CD4-positive, alpha-beta memory T cell (primary cell): ENCODE data around the gene PAQR7. TPM values are rescaled to one million over a fixed set of nuclear protein-coding genes. Genes with fewer than 3 reads are reported as not detected.

Source experiments
- CTCF ChIA-PET: fragments of 350-600 bp; sonication (Branson Sonifier 250); formaldehyde crosslinking; loops from one replicate; lab custom pipeline; 2021; ENCODE audit warnings: inconsistent platforms; ENCODE audit not compliant: partially characterized antibody; lab: Charles Lee
- POLR2A ChIA-PET: fragments of 350-600 bp; sonication (Branson Sonifier 250); formaldehyde crosslinking; loops from one replicate; lab custom pipeline; 2021; ENCODE audit not compliant: partially characterized antibody; lab: Charles Lee
- DNase-seq, 5 donors: peaks; one replicate each; pipeline versions ENCODE4 v3.0.0 to v3.0.0-alpha.2; 2020 to 2022; ENCODE audit warnings: mixed read lengths in 1 of 5
- H3K27ac ChIP-seq: one replicate; pipeline ENCODE4 v1.7.0; 2013; ENCODE audit warnings: low read depth, low read length
- H3K27me3 ChIP-seq: 2 replicates; pipeline ENCODE4 v1.7.0; 2013; ENCODE audit warnings: mild to moderate bottlenecking, low read length, moderate library complexity; ENCODE audit not compliant: insufficient read depth
- H3K36me3 ChIP-seq: 2 replicates; pipeline ENCODE4 v1.7.0; 2013; ENCODE audit warnings: mild to moderate bottlenecking, low read length, moderate library complexity; ENCODE audit not compliant: insufficient read depth
- H3K4me1 ChIP-seq: 2 replicates; pipeline ENCODE4 v1.7.0; 2013; ENCODE audit warnings: mild to moderate bottlenecking, low read length, moderate library complexity; ENCODE audit not compliant: insufficient read depth
- H3K4me3 ChIP-seq, 2 donors: one replicate each; pipeline ENCODE4 v1.7.0; 2013; ENCODE audit warnings: low read length in 2 of 2, mild to moderate bottlenecking in 1 of 2
- H3K9me3 ChIP-seq, 2 donors: one replicate each; pipeline ENCODE4 v1.7.0; 2013; ENCODE audit warnings: low read length in 2 of 2, control low read depth in 1 of 2; ENCODE audit not compliant: control insufficient read depth in 1 of 2
- H3K27ac Mint-ChIP-seq, 7 donors: one replicate each; pipeline ENCODE4 v1.8.0; 2020 to 2021; ENCODE audit warnings: mixed read lengths in 7 of 7, mild to moderate bottlenecking in 6 of 7, inconsistent platforms in 3 of 7, moderate library complexity in 3 of 7
- H3K27me3 Mint-ChIP-seq, 2 donors: one replicate each; pipeline ENCODE4 v1.8.0; 2020 to 2021; ENCODE audit warnings: mixed read lengths in 2 of 2
- H3K36me3 Mint-ChIP-seq, 2 donors: one replicate each; pipeline ENCODE4 v1.8.0; 2020 to 2021; ENCODE audit warnings: mixed read lengths in 2 of 2, inconsistent platforms in 1 of 2, mild to moderate bottlenecking in 1 of 2
- H3K4me1 Mint-ChIP-seq, 4 donors: one replicate each; pipeline ENCODE4 v1.8.0; 2020 to 2021; ENCODE audit warnings: mixed read lengths in 4 of 4, mild to moderate bottlenecking in 1 of 4
- H3K4me3 Mint-ChIP-seq, 8 donors: one replicate each; pipeline ENCODE4 v1.8.0; 2020 to 2021; ENCODE audit warnings: mixed read lengths in 8 of 8, mild to moderate bottlenecking in 7 of 8, moderate library complexity in 6 of 8, inconsistent platforms in 3 of 8
- H3K9me3 Mint-ChIP-seq, 8 donors: one replicate each; pipeline ENCODE4 v1.8.0; 2020 to 2021; ENCODE audit warnings: mixed read lengths in 8 of 8, mild to moderate bottlenecking in 5 of 8, inconsistent platforms in 3 of 8, moderate library complexity in 1 of 8
- intact Hi-C: fragments of 100-400 bp; cut with micrococcal nuclease; formaldehyde crosslinking; loops from one replicate; pipeline ENCODE4 v1.15.1; 2023
- polyA plus RNA-seq, 2 donors: library from polyadenylated mRNA; unstranded; fragments of 300-500 nt; fragmentation: Illumina TruSeq; gene quantifications; one replicate each; pipeline ENCODE4 v1.2.3, GENCODE V29; 2021
- total RNA-seq, 2 experiments: library from RNA; stranded (reverse); gene quantifications; one replicate each; pipeline ENCODE4 v1.2.3, GENCODE V29; 2021

PAQR7 gene
- total and polyA plus RNA-seq, 4 experiments from 2014 or later: 0.29 to 2.6 (median 2.1) TPM; not detected in 1

- intact Hi-C loops: loop anchor here (2.0 kb wide), 1 partner anchor 391 kb away; the partner anchor contains the start of gene MACO1
- no peak for DNase-seq
- H3K27me3 ChIP-seq: no peaks in the 10 kb centered on the region
- Mint-ChIP-seq H3K9me3 (peaks cover 0 to 2% (median 0%) of the 10 kb centered on the region in 8 donors), H3K27me3 (no peaks in the 10 kb centered on the region), H3K4me1 (peaks cover 26 to 41% (median 35%) of the 10 kb centered on the region in 4 donors), H3K36me3 (peaks cover 8 to 20% of the 10 kb centered on the region in 2 donors), H3K27ac (peak overlapping the region; percentile 86 to 99 (median 95)), H3K4me3 (peak overlapping the region; percentile 90 to 99 (median 94))
- peak overlapping the region; percentile 88 for H3K27ac ChIP-seq
- POLR2A ChIA-PET: interaction anchor here (0.9 to 4.9 kb wide), 8 partner anchors 10 to 589 kb away, joined by 3 to 36 read pairs (median 15); partner anchors contain the start of genes AUNIP, PAFAH2, PAQR7 and SYF2
- H3K9me3 ChIP-seq: no peaks in the 10 kb centered on the region
- H3K4me1 ChIP-seq: peaks cover 31% of the 10 kb centered on the region
- peaks cover under 1% of the 10 kb centered on the region for H3K36me3 ChIP-seq
- H3K4me3 ChIP-seq: peak overlapping the region in 1 of 2 donors; percentile 94
- CTCF ChIA-PET: interaction anchor here (1.4 to 1.5 kb wide), 2 partner anchors 9 to 213 kb away, joined by 3 to 5 read pairs; no protein-coding TSS in a partner anchor
These were observed 53.8 kb downstream of the PAQR7 start for GRCh38 chr1:25821630-25822091.

GRCh38 chr1:25821112-25821476 is 54.4 kb downstream of the PAQR7 start:
- Mint-ChIP-seq H3K36me3 (peaks cover 6 to 17% of the 10 kb centered on the region in 2 donors), H3K27ac (peak overlapping the region; percentile 91 to 99 (median 96))
- POLR2A ChIA-PET: interaction anchor here (0.6 to 4.9 kb wide), 17 partner anchors 8 to 589 kb away, joined by 4 to 36 read pairs (median 13); partner anchors contain the start of genes AUNIP, MAN1C1, PAFAH2 and PAQR7

GRCh38 chr1:25820247-25821111 is 55.0 kb downstream of the PAQR7 start:
- H3K4me1 Mint-ChIP-seq: peaks cover 26 to 41% (median 35%) of the 10 kb centered on the region in 4 donors
- H3K4me3 ChIP-seq: peak overlapping the region; percentile 60 to 94

More at GRCh38 chr1:25821112-25821476, 54.4 kb downstream of the PAQR7 start:
- H3K9me3 Mint-ChIP-seq: peaks cover 0 to 2% (median 0%) of the 10 kb centered on the region in 8 donors
- peaks cover 26 to 41% (median 35%) of the 10 kb centered on the region in 4 donors for H3K4me1 Mint-ChIP-seq
- intact Hi-C loops: loop anchor here (2.0 kb wide), 1 partner anchor 390 kb away; the partner anchor contains the start of gene MACO1
- no peaks in the 10 kb centered on the region for H3K27me3 Mint-ChIP-seq
- DNase-seq: no peak
- no peaks in the 10 kb centered on the region for H3K27me3 ChIP-seq
- H3K4me3 Mint-ChIP-seq: peak overlapping the region; percentile 90 to 99 (median 94)
- peak overlapping the region; percentile 88 for H3K27ac ChIP-seq
- CTCF ChIA-PET: interaction anchor here (1.5 to 3.0 kb wide), 2 partner anchors 10 to 74 kb away, joined by 5 to 11 read pairs; no protein-coding TSS in a partner anchor
- H3K4me3 ChIP-seq: peak overlapping the region; percentile 60 to 94
- peaks cover 31% of the 10 kb centered on the region for H3K4me1 ChIP-seq
- no peaks in the 10 kb centered on the region for H3K36me3 ChIP-seq
- no peaks in the 10 kb centered on the region for H3K9me3 ChIP-seq

GRCh38 chr1:25819491-25820246 is 55.8 kb downstream of the PAQR7 start, which contains the start of gene MTFR1L:
Gene MTFR1L (plus strand): TSS chr1:25819954. CDS start chr1:25823105, 3,151 bp downstream.
- peak; percentile 92 to 95 (median 93) for DNase-seq
- Histone ChIP-seq H3K9me3 (no peaks in the 10 kb centered on the region), H3K4me3 (peak within 1 kb of the TSS; percentile 73 to 94), H3K27ac (peak within 1 kb of the TSS; percentile 88), H3K4me1 (peaks cover 31% of the 10 kb centered on the region), H3K36me3 (no peaks in the 10 kb centered on the region), H3K27me3 (no peaks in the 10 kb centered on the region)
- no peaks in the 10 kb centered on the region for H3K27me3 Mint-ChIP-seq
- intact Hi-C loops: loop anchor here (1.0 to 5.0 kb wide), 5 partner anchors 40 to 389 kb away; partner anchors contain the start of genes AUNIP, MACO1, PAFAH2 and PAQR7
- peak within 1 kb of the TSS; percentile 93 to 99 (median 96) for H3K4me3 Mint-ChIP-seq
- POLR2A ChIA-PET: interaction anchor here (0.6 to 4.9 kb wide), 37 partner anchors 10 to 612 kb away, joined by 3 to 36 read pairs (median 5); partner anchors contain the start of genes AUNIP, DHDDS, LDLRAP1 and MACO1
- H3K27ac Mint-ChIP-seq: peak within 1 kb of the TSS; percentile 91 to 99 (median 98)
- CTCF ChIA-PET: interaction anchor here (0.9 to 3.0 kb wide), 5 partner anchors 10 to 315 kb away, joined by 3 to 11 read pairs (median 4); no protein-coding TSS in a partner anchor
- peaks cover 0 to 2% (median 0%) of the 10 kb centered on the region in 8 donors for H3K9me3 Mint-ChIP-seq
- peaks cover 8 to 20% of the 10 kb centered on the region in 2 donors for H3K36me3 Mint-ChIP-seq
- H3K4me1 Mint-ChIP-seq: peaks cover 28 to 41% (median 35%) of the 10 kb centered on the region in 4 donors

More at GRCh38 chr1:25820247-25821111, 55.0 kb downstream of the PAQR7 start:
- H3K36me3 Mint-ChIP-seq: peaks cover 4 to 16% of the 10 kb centered on the region in 2 donors
- H3K4me1 ChIP-seq: peaks cover 31% of the 10 kb centered on the region
- intact Hi-C loops: loop anchor here (1.0 to 2.0 kb wide), 4 partner anchors 39 to 390 kb away; partner anchors contain the start of genes AUNIP, MACO1, PAFAH2 and PAQR7
- H3K4me3 Mint-ChIP-seq: peak overlapping the region; percentile 93 to 99 (median 96)
- H3K27ac Mint-ChIP-seq: peak overlapping the region; percentile 91 to 99 (median 98)
- DNase-seq: peak; percentile 72 to 84 (median 77)
- peaks cover 0 to 2% (median 0%) of the 10 kb centered on the region in 8 donors for H3K9me3 Mint-ChIP-seq
- POLR2A ChIA-PET: interaction anchor here (0.6 to 4.9 kb wide), 39 partner anchors 9 to 612 kb away, joined by 3 to 36 read pairs (median 5); partner anchors contain the start of genes AUNIP, DHDDS, LDLRAP1 and MACO1
- no peaks in the 10 kb centered on the region for H3K27me3 Mint-ChIP-seq
- no peaks in the 10 kb centered on the region for H3K9me3 ChIP-seq
- H3K27ac ChIP-seq: peak overlapping the region; percentile 88
- CTCF ChIA-PET: interaction anchor here (0.5 to 3.0 kb wide), 6 partner anchors 11 to 75 kb away, joined by 3 to 11 read pairs (median 4); partner anchors contain the start of gene PAQR7
- H3K27me3 ChIP-seq: no peaks in the 10 kb centered on the region
- H3K36me3 ChIP-seq: no peaks in the 10 kb centered on the region

- peaks cover 4 to 14% of the 10 kb centered on the region in 2 donors for H3K36me3 Mint-ChIP-seq
- H3K4me1 Mint-ChIP-seq: peaks cover 28 to 41% (median 34%) of the 10 kb centered on the region in 4 donors
- H3K9me3 Mint-ChIP-seq: peaks cover 0 to 2% (median 0%) of the 10 kb centered on the region in 8 donors
- no peaks in the 10 kb centered on the region for H3K9me3 ChIP-seq
- H3K4me1 ChIP-seq: peaks cover 31% of the 10 kb centered on the region
- no peak for DNase-seq
- POLR2A ChIA-PET: interaction anchor here (1.4 to 4.9 kb wide), 8 partner anchors 9 to 586 kb away, joined by 4 to 36 read pairs (median 15); partner anchors contain the start of genes PAQR7, SELENON and SYF2
- no peaks in the 10 kb centered on the region for H3K27me3 Mint-ChIP-seq
- no peak overlapping the region for H3K27ac ChIP-seq
- no peaks in the 10 kb centered on the region for H3K36me3 ChIP-seq
- CTCF ChIA-PET: interaction anchor here (1.5 to 3.0 kb wide), 2 partner anchors 77 to 314 kb away, joined by 4 to 11 read pairs; no protein-coding TSS in a partner anchor
- no peaks in the 10 kb centered on the region for H3K27me3 ChIP-seq
- H3K4me3 ChIP-seq: no peak overlapping the region
- H3K27ac Mint-ChIP-seq: peak overlapping the region; percentile 91 to 99 (median 97)
- peak overlapping the region; percentile 92 to 97 (median 96) for H3K4me3 Mint-ChIP-seq
- intact Hi-C loops: loop anchor here (5.0 kb wide), 1 partner anchor 256 kb away; no protein-coding TSS in a partner anchor
These were observed 56.9 kb downstream of the PAQR7 start for GRCh38 chr1:25818569-25818968.
